Measurements from ENCODE around the gene TNNT2. TPM values are rescaled to one million over a fixed set of nuclear protein-coding genes. Genes with fewer than 3 reads are reported as not detected.

The TNNT2 gene
- total RNA-seq, 1 donor from 2014 or later, result 13.2 TPM

GRCh38 chr1:201319631-201320030, 57.8 kb downstream of the TNNT2 start:
- no peak for DNase-seq (ENCODE audit: low spot score)
- Histone ChIP-seq H3K36me3 (no peaks in the 10 kb centered on the region), H3K79me2 (ENCODE audit: low read depth) (no peaks in the 10 kb centered on the region), H3K9me3 (ENCODE audit: low read depth) (no peaks in the 10 kb centered on the region), H2AFZ (replicated peaks) (no peak overlapping the region), H3K9ac (no peak overlapping the region), H3K4me3 (no peak overlapping the region), H3K27me3 (no peaks in the 10 kb centered on the region), H4K20me1 (ENCODE audit: low read depth) (no peaks in the 10 kb centered on the region), H3K4me2 (no peak overlapping the region), H3F3A (ENCODE audit: low read depth) (no peaks in the 10 kb centered on the region), H3K4me1 (no peaks in the 10 kb centered on the region), H3K27ac (no peak overlapping the region)
- Mint-ChIP-seq H3K4me3 (no peak overlapping the region), H3K9me3 (no peaks in the 10 kb centered on the region), H3K27ac (no peak overlapping the region), H3K36me3 (no peaks in the 10 kb centered on the region), H3K27me3 (ENCODE audit: insufficient read depth, low read depth) (peaks cover 10% of the 10 kb centered on the region), H3K4me1 (no peaks in the 10 kb centered on the region)
- no peak for TF ChIP-seq EZH2 (IDR thresholded peaks at IDR 0.05)
- no peak for TF ChIP-seq EZH2phosphoT487 (IDR thresholded peaks at IDR 0.05)
- no peak for TF ChIP-seq CTCF (IDR thresholded peaks at IDR 0.05)

GRCh38 chr1:201318504-201319340, 58.8 kb downstream of the TNNT2 start:
- TF ChIP-seq CTCF (IDR thresholded peaks at IDR 0.05), result no peak
- TF ChIP-seq EZH2phosphoT487 (IDR thresholded peaks at IDR 0.05), result no peak
- no peak for TF ChIP-seq EZH2 (IDR thresholded peaks at IDR 0.05)
- H3F3A ChIP-seq (ENCODE audit: low read depth), result no peaks in the 10 kb centered on the region
- no peak overlapping the region for H2AFZ ChIP-seq (replicated peaks)
- H4K20me1 ChIP-seq (ENCODE audit: low read depth), result no peaks in the 10 kb centered on the region
- Mint-ChIP-seq H3K36me3 (no peaks in the 10 kb centered on the region), H3K4me3 (no peak overlapping the region), H3K9me3 (no peaks in the 10 kb centered on the region), H3K27me3 (ENCODE audit: insufficient read depth, low read depth) (peaks cover 10% of the 10 kb centered on the region), H3K27ac (no peak overlapping the region), H3K4me1 (no peaks in the 10 kb centered on the region)
- no peak for DNase-seq (ENCODE audit: low spot score)
- no peak overlapping the region for H3K4me3 ChIP-seq
- H3K9ac ChIP-seq, result no peak overlapping the region
- no peaks in the 10 kb centered on the region for H3K9me3 ChIP-seq (ENCODE audit: low read depth)
- H3K27me3 ChIP-seq, result no peaks in the 10 kb centered on the region
- H3K4me2 ChIP-seq, result no peak overlapping the region
- no peaks in the 10 kb centered on the region for H3K36me3 ChIP-seq
- no peaks in the 10 kb centered on the region for H3K4me1 ChIP-seq
- H3K79me2 ChIP-seq (ENCODE audit: low read depth), result no peaks in the 10 kb centered on the region
- no peak overlapping the region for H3K27ac ChIP-seq

- Histone ChIP-seq H3K4me1 (no peaks in the 10 kb centered on the region), H3F3A (ENCODE audit: low read depth) (no peaks in the 10 kb centered on the region), H3K27me3 (no peaks in the 10 kb centered on the region), H3K79me2 (ENCODE audit: low read depth) (no peaks in the 10 kb centered on the region), H3K9me3 (ENCODE audit: low read depth) (no peaks in the 10 kb centered on the region), H3K9ac (no peak overlapping the region), H2AFZ (replicated peaks) (no peak overlapping the region), H3K36me3 (no peaks in the 10 kb centered on the region), H4K20me1 (ENCODE audit: low read depth) (no peaks in the 10 kb centered on the region), H3K4me2 (no peak overlapping the region), H3K4me3 (no peak overlapping the region), H3K27ac (no peak overlapping the region)
- no peak overlapping the region for H3K4me3 Mint-ChIP-seq
- no peaks in the 10 kb centered on the region for H3K4me1 Mint-ChIP-seq
- no peak overlapping the region for H3K27ac Mint-ChIP-seq
- H3K36me3 Mint-ChIP-seq, result no peaks in the 10 kb centered on the region
- TF ChIP-seq CTCF (IDR thresholded peaks at IDR 0.05) (no peak), EZH2phosphoT487 (IDR thresholded peaks at IDR 0.05) (no peak), EZH2 (IDR thresholded peaks at IDR 0.05) (no peak)
- no peaks in the 10 kb centered on the region for H3K9me3 Mint-ChIP-seq
- peaks cover 10% of the 10 kb centered on the region for H3K27me3 Mint-ChIP-seq (ENCODE audit: insufficient read depth, low read depth)
- DNase-seq (ENCODE audit: low spot score), result no peak
These were observed 59.9 kb downstream of the TNNT2 start for GRCh38 chr1:201317551-201317950.

All from neural progenitor cell (in vitro differentiated cells).